GM12878 (cell line): Measurements from ENCODE around the gene KRT79. TPM values are rescaled to one million over a fixed set of nuclear protein-coding genes. Genes with fewer than 3 reads are reported as not detected.

Experiments used
- ATAC-seq: fragments of 200-7000 bp; cut with Tn5 transposase; 3 replicates; pipeline ENCODE4 v1.9.1; 2020; ENCODE audit warnings: mild to moderate bottlenecking, moderate library complexity
- BruUV-seq: library from RNA; stranded (reverse); fragments of 400-500 nt; replicated peaks from 2 replicates; lab custom pipeline; 2021; lab: Mats Ljungman, UMichigan
- CTCF ChIA-PET: fragments of 300-600 bp; sonication (Branson Sonifier 250); formaldehyde crosslinking; extraction: SDS; loops from one replicate; lab custom pipeline; 2021; ENCODE audit warnings: inconsistent platforms; lab: Yijun Ruan, JAX
- POLR2A ChIA-PET: fragments of 350-600 bp; formaldehyde crosslinking; extraction: SDS; loops from one replicate; lab custom pipeline; 2021; ENCODE audit warnings: inconsistent platforms; lab: Charles Lee
- RAD21 ChIA-PET: fragments of 300-600 bp; sonication (Branson Sonifier 250); formaldehyde crosslinking; loops from one replicate; lab custom pipeline; 2023; ENCODE audit warnings: antibody characterized with exemption; ENCODE audit not compliant: unreplicated experiment; lab: Charles Lee
- SMC1A ChIA-PET: fragments of 300-600 bp; sonication (Branson Sonifier 250); formaldehyde crosslinking; loops from one replicate; lab custom pipeline; 2023; ENCODE audit not compliant: unreplicated experiment, uncharacterized antibody; lab: Charles Lee
- DNase-seq: peaks from one replicate; pipeline ENCODE4 v3.0.0-alpha.2; 2011; ENCODE audit warnings: low read depth, low spot score
- FAIRE-seq: peaks from 3 replicates; lab custom pipeline; 2011; peaks lifted over from hg19 to GRCh38; lab: Jason Lieb, UNC
- H2AFZ ChIP-seq: 2 replicates; pipeline ENCODE4 v1.6.0; 2011; ENCODE audit warnings: low read depth, low read length, control low read depth; ENCODE audit not compliant: control insufficient read depth
- H3K27ac ChIP-seq: 2 replicates; pipeline ENCODE4 v1.5.1; 2011; ENCODE audit warnings: control low read depth; ENCODE audit not compliant: control insufficient read depth, insufficient read depth
- H3K27me3 ChIP-seq, 2 experiments: replicated peaks in 1 of 2; 2 replicates each; pipeline versions ENCODE4 v1.6.0 to v1.6.1; 2011; ENCODE audit warnings: low read length in 1 of 2; ENCODE audit not compliant: control insufficient read depth in 2 of 2, insufficient read depth in 2 of 2
- H3K36me3 ChIP-seq, 2 experiments: 2 replicates each; pipeline ENCODE4 v1.5.1; 2011; ENCODE audit warnings: low read length in 1 of 2; ENCODE audit not compliant: control insufficient read depth in 2 of 2, insufficient read depth in 2 of 2
- H3K4me1 ChIP-seq: 2 replicates; pipeline ENCODE4 v1.6.1; 2011; ENCODE audit warnings: mild to moderate bottlenecking, low read length, moderate library complexity, mixed read lengths; ENCODE audit not compliant: control insufficient read depth, insufficient read depth
- H3K4me2 ChIP-seq: 2 replicates; pipeline ENCODE4 v1.6.0; 2011; ENCODE audit warnings: control low read depth; ENCODE audit not compliant: control insufficient read depth, insufficient read depth
- H3K4me3 ChIP-seq: fragments of 200-600 bp; sonication (generic); 2 replicates; pipeline ENCODE4 v1.5.1; 2016
- H3K79me2 ChIP-seq: 2 replicates; pipeline ENCODE4 v1.6.0; 2011; ENCODE audit warnings: low read length; ENCODE audit not compliant: control insufficient read depth, insufficient read depth
- H3K9ac ChIP-seq: 2 replicates; pipeline ENCODE4 v1.8.0; 2011; ENCODE audit warnings: low read length, control low read depth, mixed read lengths; ENCODE audit not compliant: control insufficient read depth, insufficient read depth
- H3K9me3 ChIP-seq: replicated peaks from 3 replicates; pipeline ENCODE4 v1.5.1; 2011; ENCODE audit warnings: mild to moderate bottlenecking, low read length; ENCODE audit not compliant: control insufficient read depth, insufficient read depth
- H4K20me1 ChIP-seq: 2 replicates; pipeline ENCODE4 v1.6.0; 2011; ENCODE audit not compliant: control insufficient read depth, insufficient read depth
- CUX1 ChIP-seq: IDR thresholded peaks from 2 replicates; pipeline ENCODE4 v1.6.1; 2012; ENCODE audit warnings: improper control_type of control experiment, low read depth, low read length; ENCODE audit not compliant: insufficient replicate concordance
- HDAC2 ChIP-seq: fragments of 200-600 bp; sonication (generic); IDR thresholded peaks from 2 replicates; pipeline ENCODE4 v1.6.1; 2017
- NR2C1 ChIP-seq: fragments of 450-650 bp; IDR thresholded peaks from 2 replicates; pipeline ENCODE4 v1.6.1; 2017; ENCODE audit warnings: antibody characterized with exemption, mild to moderate bottlenecking, moderate library complexity
- RB1 ChIP-seq: fragments of 450-650 bp; formaldehyde crosslinking; IDR thresholded peaks from 2 replicates; pipeline ENCODE4 v1.6.1; 2017; ENCODE audit warnings: mild to moderate bottlenecking, borderline replicate concordance
- SREBF2 ChIP-seq: IDR thresholded peaks from 2 replicates; pipeline ENCODE4 v1.6.1; 2012; ENCODE audit warnings: mild to moderate bottlenecking, low read length
- SUPT20H ChIP-seq: IDR thresholded peaks from 2 replicates; pipeline ENCODE4 v1.6.1; 2011; ENCODE audit warnings: low read depth, mild to moderate bottlenecking, low read length, moderate library complexity, borderline replicate concordance; ENCODE audit not compliant: control insufficient read depth
- YBX1 ChIP-seq: fragments of 450-650 bp; IDR thresholded peaks from 2 replicates; pipeline ENCODE4 v1.6.1; 2016; ENCODE audit warnings: antibody characterized with exemption
- ZNF274 ChIP-seq: IDR thresholded peaks from one replicate; pipeline ENCODE4 v1.8.0; 2011; ENCODE audit not compliant: insufficient read length, insufficient read depth
- WGBS: methylation state at CpG from one replicate; pipeline ENCODE4 v1.1.6; 2016; ENCODE audit warnings: low lambda C conversion rate; ENCODE audit not compliant: insufficient replicate concordance, insufficient coverage; ENCODE audit errors: missing lambda C conversion rate; 5-methylcytosine and 5-hydroxymethylcytosine counted together
- in situ Hi-C: fragments of 300-500 bp; cut with MboI; formaldehyde crosslinking; loops from 9 replicates; pipeline ENCODE4 v1.14.3; 2018; ENCODE audit warnings: mixed read lengths
- intact Hi-C: fragments of 100-400 bp; cut with micrococcal nuclease; formaldehyde crosslinking; loops from one replicate; pipeline ENCODE4 v1.14.2; 2022; ENCODE audit not compliant: unreplicated experiment
- polyA plus RNA-seq, 11 experiments: library from polyadenylated mRNA; depleted of rRNA in 4 of 11; unstranded in 6 of 11; stranded (reverse) in 5 of 11; fragments of >200 nt; fragmentation: Nextera tagmentation in 4 of 11; fragmentation: Illumina TruSeq in 1 of 11; extraction: Ambion mirVana in 4 of 11; extraction: Trizol in 1 of 11; gene quantifications; 1 replicate in 1 of 11; 2 replicates in 10 of 11; pipeline versions ENCODE4 v1.2.1 to v1.2.3, GENCODE V29; 2011 to 2016; ENCODE audit warnings: inconsistent platforms in 2 of 11, missing spikeins in 2 of 11, low read depth in 1 of 11
- total RNA-seq, 4 experiments: library from RNA; depleted of rRNA in 3 of 4; stranded (reverse); fragments of >200 nt in 3 of 4; fragmentation: Illumina TruSeq in 1 of 4; extraction: Trizol in 1 of 4; gene quantifications; 2 replicates each; pipeline versions ENCODE4 v1.2.1 to v1.2.3, GENCODE V29; 2013 to 2021
- TF ChIP-seq, protein P1 (sequence below): fragments of 450-650 bp; IDR thresholded peaks from 2 replicates; pipeline ENCODE4 v1.6.1; 2018; ENCODE audit warnings: borderline replicate concordance, mild to moderate bottlenecking; ENCODE audit not compliant: partially characterized antibody
- TF ChIP-seq, protein P2 (sequence below): fragments of 450-650 bp; IDR thresholded peaks from 2 replicates; pipeline ENCODE4 v1.6.1; 2018; ENCODE audit warnings: mild to moderate bottlenecking, low read depth, moderate library complexity; ENCODE audit not compliant: partially characterized antibody
- TF ChIP-seq, protein P3 (sequence below): IDR thresholded peaks from 2 replicates; pipeline ENCODE4 v1.6.1; 2012; ENCODE audit warnings: low read depth, low read length, improper control_type of control experiment

Gene KRT79
- total and polyA plus RNA-seq, 10 of the 15 experiments (the other 5 are each of a cell fraction or from before 2014, with no cell fraction given) = 0.03 to 0.09 (median 0.07) TPM; not detected in 7

DNA sequence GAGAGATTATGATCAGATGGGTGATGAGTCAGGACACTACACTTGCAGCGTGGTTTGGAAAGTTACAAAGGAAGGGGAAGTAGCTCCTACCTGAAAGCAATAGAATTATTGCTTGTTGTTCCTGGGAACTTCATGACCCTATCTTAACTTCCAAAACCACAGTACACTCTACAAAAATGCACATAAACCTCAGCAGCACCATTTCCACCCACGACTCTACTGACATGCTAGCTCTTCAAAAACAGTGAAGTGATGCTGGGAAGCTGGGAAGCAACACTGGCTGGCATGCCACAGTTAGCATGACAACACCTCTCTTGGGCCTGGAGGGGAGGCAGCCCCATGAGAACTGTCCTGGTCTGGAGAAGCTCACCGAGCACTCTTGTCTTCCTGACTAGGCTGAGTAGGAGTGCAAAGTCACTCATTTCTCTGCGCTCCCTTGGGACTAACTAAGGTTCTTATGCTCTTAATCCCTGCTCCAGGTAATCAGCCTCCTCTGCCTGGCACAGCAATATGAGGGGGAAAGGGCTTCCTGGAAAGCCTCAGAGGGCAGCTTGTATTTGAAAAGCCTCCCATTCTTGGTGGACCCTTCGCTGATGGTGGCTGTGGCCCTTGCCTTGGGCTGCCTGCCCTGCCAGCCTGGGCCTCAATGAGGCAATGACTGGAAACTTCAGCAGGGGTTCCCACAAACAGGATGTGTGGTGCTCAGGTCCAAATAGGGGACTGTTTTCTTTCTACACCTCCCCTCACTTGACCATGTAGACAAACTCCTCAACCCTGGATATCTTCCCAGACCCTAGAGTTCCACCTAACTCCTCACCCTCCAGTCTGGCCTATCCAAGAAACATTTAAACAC lies 39.4 kb downstream of the KRT79 start:
- ChIA-PET CTCF (no interaction called here), RAD21 (no interaction called here), POLR2A (no interaction called here), SMC1A (no interaction called here)
- Histone ChIP-seq H3K9ac (no peak overlapping the region), H3K4me2 (no peak overlapping the region), H3K27ac (no peak overlapping the region), H2AFZ (no peak overlapping the region), H3K27me3 (no peaks in the 10 kb centered on the region; a peak in 2 of 4 replicates), H3K36me3 (no peaks in the 10 kb centered on the region), H3K4me3 (no peak overlapping the region), H3K79me2 (no peaks in the 10 kb centered on the region), H3K9me3 (no peaks in the 10 kb centered on the region), H4K20me1 (no peaks in the 10 kb centered on the region), H3K4me1 (no peaks in the 10 kb centered on the region)
- intact Hi-C loops (no loop called here), in situ Hi-C loops (no loop called here)
- no peak for ATAC-seq
- 24% methylated on average over 5 of the region's 5 CpGs for WGBS
- BruUV-seq = no TSS peak
- no peak for DNase-seq
- no peak for FAIRE-seq
- TF ChIP-seq, protein P1, sequence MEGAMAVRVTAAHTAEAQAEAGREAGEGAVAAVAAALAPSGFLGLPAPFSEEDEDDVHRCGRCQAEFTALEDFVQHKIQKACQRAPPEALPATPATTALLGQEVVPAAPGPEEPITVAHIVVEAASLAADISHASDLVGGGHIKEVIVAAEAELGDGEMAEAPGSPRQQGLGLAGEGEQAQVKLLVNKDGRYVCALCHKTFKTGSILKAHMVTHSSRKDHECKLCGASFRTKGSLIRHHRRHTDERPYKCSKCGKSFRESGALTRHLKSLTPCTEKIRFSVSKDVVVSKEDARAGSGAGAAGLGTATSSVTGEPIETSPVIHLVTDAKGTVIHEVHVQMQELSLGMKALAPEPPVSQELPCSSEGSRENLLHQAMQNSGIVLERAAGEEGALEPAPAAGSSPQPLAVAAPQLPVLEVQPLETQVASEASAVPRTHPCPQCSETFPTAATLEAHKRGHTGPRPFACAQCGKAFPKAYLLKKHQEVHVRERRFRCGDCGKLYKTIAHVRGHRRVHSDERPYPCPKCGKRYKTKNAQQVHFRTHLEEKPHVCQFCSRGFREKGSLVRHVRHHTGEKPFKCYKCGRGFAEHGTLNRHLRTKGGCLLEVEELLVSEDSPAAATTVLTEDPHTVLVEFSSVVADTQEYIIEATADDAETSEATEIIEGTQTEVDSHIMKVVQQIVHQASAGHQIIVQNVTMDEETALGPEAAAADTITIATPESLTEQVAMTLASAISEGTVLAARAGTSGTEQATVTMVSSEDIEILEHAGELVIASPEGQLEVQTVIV = no peak
- TF ChIP-seq SREBF2 (no peak), HDAC2 (no peak), NR2C1 (no peak), ZNF274 (no peak), YBX1 (no peak), SUPT20H (no peak), RB1 (no peak), CUX1 (no peak)
- TF ChIP-seq, protein P2, sequence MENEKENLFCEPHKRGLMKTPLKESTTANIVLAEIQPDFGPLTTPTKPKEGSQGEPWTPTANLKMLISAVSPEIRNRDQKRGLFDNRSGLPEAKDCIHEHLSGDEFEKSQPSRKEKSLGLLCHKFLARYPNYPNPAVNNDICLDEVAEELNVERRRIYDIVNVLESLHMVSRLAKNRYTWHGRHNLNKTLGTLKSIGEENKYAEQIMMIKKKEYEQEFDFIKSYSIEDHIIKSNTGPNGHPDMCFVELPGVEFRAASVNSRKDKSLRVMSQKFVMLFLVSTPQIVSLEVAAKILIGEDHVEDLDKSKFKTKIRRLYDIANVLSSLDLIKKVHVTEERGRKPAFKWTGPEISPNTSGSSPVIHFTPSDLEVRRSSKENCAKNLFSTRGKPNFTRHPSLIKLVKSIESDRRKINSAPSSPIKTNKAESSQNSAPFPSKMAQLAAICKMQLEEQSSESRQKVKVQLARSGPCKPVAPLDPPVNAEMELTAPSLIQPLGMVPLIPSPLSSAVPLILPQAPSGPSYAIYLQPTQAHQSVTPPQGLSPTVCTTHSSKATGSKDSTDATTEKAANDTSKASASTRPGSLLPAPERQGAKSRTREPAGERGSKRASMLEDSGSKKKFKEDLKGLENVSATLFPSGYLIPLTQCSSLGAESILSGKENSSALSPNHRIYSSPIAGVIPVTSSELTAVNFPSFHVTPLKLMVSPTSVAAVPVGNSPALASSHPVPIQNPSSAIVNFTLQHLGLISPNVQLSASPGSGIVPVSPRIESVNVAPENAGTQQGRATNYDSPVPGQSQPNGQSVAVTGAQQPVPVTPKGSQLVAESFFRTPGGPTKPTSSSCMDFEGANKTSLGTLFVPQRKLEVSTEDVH = no peak
- TF ChIP-seq, protein P3, sequence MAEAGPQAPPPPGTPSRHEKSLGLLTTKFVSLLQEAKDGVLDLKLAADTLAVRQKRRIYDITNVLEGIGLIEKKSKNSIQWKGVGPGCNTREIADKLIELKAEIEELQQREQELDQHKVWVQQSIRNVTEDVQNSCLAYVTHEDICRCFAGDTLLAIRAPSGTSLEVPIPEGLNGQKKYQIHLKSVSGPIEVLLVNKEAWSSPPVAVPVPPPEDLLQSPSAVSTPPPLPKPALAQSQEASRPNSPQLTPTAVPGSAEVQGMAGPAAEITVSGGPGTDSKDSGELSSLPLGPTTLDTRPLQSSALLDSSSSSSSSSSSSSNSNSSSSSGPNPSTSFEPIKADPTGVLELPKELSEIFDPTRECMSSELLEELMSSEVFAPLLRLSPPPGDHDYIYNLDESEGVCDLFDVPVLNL = no peak
